MM.1S (cell line): Measurements from ENCODE around the gene SYNE4.

ENCODE experiments used
- EZH2 ChIP-seq: fragments of 300-600 bp; sonication (generic); optimal IDR thresholded peaks from 2 replicates; pipeline ENCODE3; 2017; ENCODE audit warnings: low read depth, mild to moderate bottlenecking, antibody characterized with exemption, low read length, mixed read lengths
- TF ChIP-seq, protein P1 (sequence below): fragments of 300-600 bp; sonication (generic); IDR thresholded peaks from 2 replicates; pipeline ENCODE4 v1.5.1; 2016; ENCODE audit warnings: antibody characterized with exemption, low read length, mixed read lengths

DNA sequence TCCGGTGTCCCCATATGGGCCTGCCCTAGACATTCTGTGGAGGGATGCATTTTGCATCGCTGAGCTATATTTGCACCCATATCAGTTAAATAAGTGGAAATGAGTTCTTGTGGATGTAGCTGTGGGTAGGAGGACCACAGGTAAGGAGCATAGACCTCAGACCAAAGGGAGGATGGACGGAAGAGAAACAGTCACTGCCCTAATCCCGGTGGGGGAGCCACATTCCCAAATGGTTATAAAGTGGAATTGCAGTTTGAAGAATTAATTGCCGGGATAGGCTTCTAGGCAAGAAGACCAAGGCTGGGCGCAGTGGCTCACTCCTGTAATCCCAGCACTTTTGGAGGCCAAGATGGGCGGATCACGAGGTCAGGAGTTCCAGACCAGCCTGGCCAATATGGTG lies 11.8 kb downstream of the SYNE4 start:
- TF ChIP-seq, protein P1, sequence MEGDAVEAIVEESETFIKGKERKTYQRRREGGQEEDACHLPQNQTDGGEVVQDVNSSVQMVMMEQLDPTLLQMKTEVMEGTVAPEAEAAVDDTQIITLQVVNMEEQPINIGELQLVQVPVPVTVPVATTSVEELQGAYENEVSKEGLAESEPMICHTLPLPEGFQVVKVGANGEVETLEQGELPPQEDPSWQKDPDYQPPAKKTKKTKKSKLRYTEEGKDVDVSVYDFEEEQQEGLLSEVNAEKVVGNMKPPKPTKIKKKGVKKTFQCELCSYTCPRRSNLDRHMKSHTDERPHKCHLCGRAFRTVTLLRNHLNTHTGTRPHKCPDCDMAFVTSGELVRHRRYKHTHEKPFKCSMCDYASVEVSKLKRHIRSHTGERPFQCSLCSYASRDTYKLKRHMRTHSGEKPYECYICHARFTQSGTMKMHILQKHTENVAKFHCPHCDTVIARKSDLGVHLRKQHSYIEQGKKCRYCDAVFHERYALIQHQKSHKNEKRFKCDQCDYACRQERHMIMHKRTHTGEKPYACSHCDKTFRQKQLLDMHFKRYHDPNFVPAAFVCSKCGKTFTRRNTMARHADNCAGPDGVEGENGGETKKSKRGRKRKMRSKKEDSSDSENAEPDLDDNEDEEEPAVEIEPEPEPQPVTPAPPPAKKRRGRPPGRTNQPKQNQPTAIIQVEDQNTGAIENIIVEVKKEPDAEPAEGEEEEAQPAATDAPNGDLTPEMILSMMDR: no peak
- no peak for TF ChIP-seq EZH2
